ENCODE measurements around the gene UBE2J2. TPM values are rescaled to one million over a fixed set of nuclear protein-coding genes. Genes with fewer than 3 reads are reported as not detected.

The UBE2J2 gene
- total and polyA plus RNA-seq, 4 experiments from 2014 or later = 79.4 to 96.7 (median 87.8) TPM

DNA sequence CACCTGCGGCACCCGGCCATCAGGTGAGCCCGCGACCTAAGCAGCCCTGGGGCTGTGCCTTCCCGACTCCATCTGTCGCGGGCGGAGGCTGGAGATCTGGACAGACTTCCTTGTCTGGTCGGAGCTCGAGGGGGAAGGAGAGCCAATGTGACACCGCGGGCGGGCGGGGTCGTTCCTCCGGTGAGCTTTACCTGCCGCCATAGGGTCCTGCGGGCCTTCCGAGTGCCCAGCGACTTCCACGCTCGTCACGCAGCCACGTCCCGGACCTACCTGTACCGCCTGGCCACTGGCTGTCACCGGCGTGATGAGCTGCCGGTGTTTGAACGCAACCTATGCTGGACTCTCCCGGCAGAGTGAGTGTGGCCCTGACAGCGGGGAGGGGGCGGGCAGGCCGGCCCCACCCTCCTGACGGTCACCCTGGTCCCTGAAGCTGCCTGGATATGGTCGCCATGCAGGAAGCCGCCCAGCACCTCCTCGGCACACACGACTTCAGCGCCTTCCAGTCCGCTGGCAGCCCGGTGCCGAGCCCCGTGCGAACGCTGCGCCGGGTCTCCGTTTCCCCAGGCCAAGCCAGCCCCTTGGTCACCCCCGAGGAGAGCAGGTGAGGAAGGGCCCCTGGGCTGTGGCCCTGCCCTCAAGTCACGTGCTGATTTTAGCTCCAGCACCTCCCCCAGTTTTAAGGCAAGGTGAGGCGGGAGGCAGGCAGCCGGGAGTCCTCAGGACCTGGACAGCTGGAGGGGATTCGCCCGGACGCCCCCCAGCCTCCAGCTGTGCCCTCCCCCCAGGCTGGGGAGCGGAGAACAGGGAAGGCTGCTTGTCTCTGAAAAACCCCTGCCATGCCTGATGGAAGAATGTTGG lies 35.8 kb upstream of the UBE2J2 start:
- no peaks in the 10 kb centered on the region for H3K27me3 Mint-ChIP-seq
- peak overlapping the region; percentile 43 to 79 (median 73) for H3K4me3 Mint-ChIP-seq
- no peaks in the 10 kb centered on the region for H3K9me3 ChIP-seq (ENCODE audit: control insufficient read depth in 1 of 2, low read length in 2 of 2)
- no peaks in the 10 kb centered on the region for H3K27me3 ChIP-seq (ENCODE audit: insufficient read depth, low read length)
- peak overlapping the region; percentile 29 to 83 for H3K4me3 ChIP-seq (ENCODE audit: low read length in 2 of 2)
- H3K4me1 Mint-ChIP-seq = peaks cover 13 to 29% (median 20%) of the 10 kb centered on the region in 4 donors
- peak overlapping the region in 6 of 7 donors; percentile 35 to 83 (median 60) for H3K27ac Mint-ChIP-seq
- no peak for DNase-seq
- H3K36me3 Mint-ChIP-seq = peaks cover 0 to 15% of the 10 kb centered on the region in 2 donors
- H3K4me1 ChIP-seq (ENCODE audit: insufficient read depth, low read length) = peaks cover 35% of the 10 kb centered on the region
- ChIA-PET POLR2A (ENCODE audit: partially characterized antibody) (interaction anchor here (0.8 to 3.4 kb wide), 5 partner anchors 9 to 98 kb away, joined by 3 to 14 read pairs (median 3); partner anchors contain the start of genes AURKAIP1 and MRPL20), CTCF (ENCODE audit: partially characterized antibody) (interaction anchor here (1.6 kb wide), 1 partner anchor 14 kb away, joined by 3 read pairs; no protein-coding TSS in a partner anchor)
- intact Hi-C loops (cut with micrococcal nuclease) = no loop called here
- H3K27ac ChIP-seq (ENCODE audit: low read depth, low read length) = peak overlapping the region; percentile 77
- H3K36me3 ChIP-seq (ENCODE audit: insufficient read depth, low read length) = peaks cover 24% of the 10 kb centered on the region
- peaks cover 0 to 2% (median 0%) of the 10 kb centered on the region in 8 donors for H3K9me3 Mint-ChIP-seq

DNA sequence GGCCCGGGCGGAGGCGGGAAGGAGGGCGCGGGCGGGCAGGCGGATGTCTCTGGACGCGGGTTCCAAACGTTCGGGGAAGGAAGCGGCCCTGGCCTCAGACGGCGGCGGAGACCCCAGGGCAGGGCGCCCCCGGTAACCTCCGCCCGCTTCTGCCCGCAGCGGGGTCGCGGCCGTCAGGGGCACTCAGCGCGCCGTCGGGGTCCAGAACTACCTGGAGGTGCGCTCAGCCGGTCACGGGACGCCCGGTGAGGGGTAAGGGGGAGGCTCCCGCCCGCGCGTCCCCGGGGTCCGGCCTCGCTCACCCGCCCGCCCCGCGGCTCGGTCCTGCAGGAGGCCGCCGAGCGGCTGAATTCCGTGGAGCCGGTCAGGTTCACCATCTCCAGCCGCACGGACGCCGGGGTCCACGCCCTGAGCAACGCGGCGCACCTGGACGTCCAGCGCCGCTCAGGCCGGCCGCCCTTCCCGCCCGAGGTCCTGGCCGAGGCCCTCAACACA lies 35.1 kb upstream of the UBE2J2 start:
- Mint-ChIP-seq H3K27me3 (no peaks in the 10 kb centered on the region), H3K36me3 (peaks cover 0 to 14% of the 10 kb centered on the region in 2 donors), H3K4me3 (peak overlapping the region; percentile 79 to 91 (median 86)), H3K9me3 (peaks cover 0 to 2% (median 0%) of the 10 kb centered on the region in 8 donors), H3K4me1 (peaks cover 13 to 29% (median 20%) of the 10 kb centered on the region in 4 donors), H3K27ac (peak overlapping the region; percentile 87 to 96 (median 90))
- no peaks in the 10 kb centered on the region for H3K9me3 ChIP-seq (ENCODE audit: control insufficient read depth in 1 of 2, low read length in 2 of 2)
- ChIA-PET POLR2A (ENCODE audit: partially characterized antibody) (interaction anchor here (1.3 to 3.4 kb wide), 2 partner anchors 17 to 66 kb away, joined by 8 to 14 read pairs; partner anchors contain the start of gene AURKAIP1), CTCF (ENCODE audit: partially characterized antibody) (interaction anchor here (1.6 kb wide), 1 partner anchor 13 kb away, joined by 3 read pairs; no protein-coding TSS in a partner anchor)
- peak overlapping the region; percentile 77 for H3K27ac ChIP-seq (ENCODE audit: low read depth, low read length)
- peak overlapping the region; percentile 29 to 83 for H3K4me3 ChIP-seq (ENCODE audit: low read length in 2 of 2)
- H3K4me1 ChIP-seq (ENCODE audit: insufficient read depth, low read length) = peaks cover 36% of the 10 kb centered on the region
- H3K27me3 ChIP-seq (ENCODE audit: insufficient read depth, low read length) = no peaks in the 10 kb centered on the region
- intact Hi-C loops (cut with micrococcal nuclease) = loop anchor here (1.0 kb wide), 6 partner anchors 15 to 193 kb away; partner anchors contain the start of genes AURKAIP1, B3GALT6, C1orf159 and CPTP
- H3K36me3 ChIP-seq (ENCODE audit: insufficient read depth, low read length) = peaks cover 18% of the 10 kb centered on the region
- DNase-seq = no peak

DNA sequence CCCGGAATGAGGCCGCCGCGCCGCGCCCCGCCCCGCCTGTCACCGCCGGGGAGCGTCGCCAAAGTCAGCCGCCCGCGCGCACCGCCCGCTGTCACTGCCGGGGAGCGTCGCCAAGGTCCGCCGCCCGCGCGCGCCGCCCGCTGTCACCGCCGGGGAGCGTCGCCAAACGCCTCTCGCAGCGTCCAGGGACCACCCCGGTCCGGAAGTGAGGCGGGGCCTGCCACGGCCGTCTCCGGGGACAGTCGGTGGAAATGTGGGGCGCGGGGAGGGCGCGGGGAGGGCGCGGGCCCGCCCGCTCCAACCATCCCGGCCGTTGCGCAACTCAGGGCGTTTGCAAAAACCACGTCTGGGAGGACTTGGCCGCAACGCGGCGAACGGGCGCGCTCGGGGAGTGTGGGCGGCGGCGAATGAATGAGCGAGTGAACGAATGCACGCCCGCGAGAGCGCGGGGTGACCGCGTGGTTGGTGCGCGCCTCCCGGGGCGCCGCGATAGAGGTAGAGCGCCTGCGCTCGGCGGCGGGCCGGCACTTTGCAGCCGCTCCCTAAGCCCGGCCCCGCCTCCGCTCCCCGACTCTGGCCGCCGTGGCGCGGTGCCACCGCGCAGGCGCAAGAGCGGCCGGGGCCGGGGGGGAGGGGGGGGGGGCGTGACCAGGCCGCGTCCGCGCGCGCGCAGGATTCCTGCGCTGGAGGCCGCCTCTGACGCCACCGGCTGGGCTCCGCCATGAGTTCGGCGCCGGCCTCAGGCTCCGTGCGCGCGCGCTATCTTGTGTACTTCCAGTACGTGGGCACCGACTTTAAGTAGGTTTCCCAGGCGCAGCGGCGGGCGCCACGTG lies 34.5 kb upstream of the UBE2J2 start, which contains the start of the genes ACAP3 and PUSL1:
ACAP3 (minus strand) TSS at position 8 of the 833 bp plus-strand sequence. CDS start 115 bp downstream, outside the sequence.
PUSL1 (plus strand) TSS at position 675 of the 833 bp plus-strand sequence; CDS start at position 722, 47 bp downstream.
- CTCF ChIA-PET (ENCODE audit: partially characterized antibody) = no interaction called here

DNA sequence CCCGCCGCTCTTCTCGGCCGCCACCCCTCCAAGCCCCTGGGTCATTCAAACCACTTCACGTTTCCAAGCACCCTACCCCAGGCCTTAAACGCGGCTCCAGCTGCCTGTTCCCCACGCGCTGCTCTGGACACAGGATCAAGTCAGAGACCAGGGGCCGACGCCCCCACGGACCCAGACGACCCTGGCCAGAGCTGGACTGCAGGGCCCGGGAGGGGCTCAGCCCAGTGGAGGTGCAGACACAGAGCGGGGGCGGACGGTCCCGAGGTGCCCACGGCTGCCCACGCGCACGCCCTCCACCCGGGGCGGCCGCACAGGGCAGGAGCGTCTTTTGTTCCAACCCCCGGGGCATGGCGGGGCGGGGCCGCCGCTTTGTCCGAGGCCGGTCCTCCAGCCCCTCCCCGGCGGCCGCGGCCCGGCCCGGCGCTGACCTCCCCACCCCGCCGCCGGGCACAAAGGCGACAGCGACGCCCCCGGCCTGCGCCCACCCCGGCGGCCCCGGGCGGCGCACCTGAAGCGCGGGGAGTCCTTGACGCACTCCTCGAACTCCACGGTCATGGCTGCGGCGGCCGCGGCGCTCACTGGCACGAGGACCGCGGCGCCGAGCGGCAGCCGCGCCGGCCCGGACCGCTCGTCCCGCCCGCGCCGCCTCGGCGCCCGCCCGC lies 33.7 kb upstream of the UBE2J2 start:
- Mint-ChIP-seq H3K4me1 (peaks cover 13 to 29% (median 20%) of the 10 kb centered on the region in 4 donors), H3K9me3 (peaks cover 0 to 2% (median 0%) of the 10 kb centered on the region in 8 donors), H3K4me3 (peak overlapping the region; percentile 84 to 92 (median 89)), H3K36me3 (peaks cover 0 to 8% of the 10 kb centered on the region in 2 donors), H3K27me3 (no peaks in the 10 kb centered on the region), H3K27ac (peak overlapping the region; percentile 66 to 92 (median 90))
- Histone ChIP-seq H3K27ac (ENCODE audit: low read depth, low read length) (peak overlapping the region; percentile 54), H3K4me3 (ENCODE audit: low read length in 2 of 2) (peak overlapping the region; percentile 33 to 59), H3K4me1 (ENCODE audit: insufficient read depth, low read length) (peaks cover 36% of the 10 kb centered on the region), H3K27me3 (ENCODE audit: insufficient read depth, low read length) (no peaks in the 10 kb centered on the region), H3K36me3 (ENCODE audit: insufficient read depth, low read length) (peaks cover 7% of the 10 kb centered on the region), H3K9me3 (ENCODE audit: control insufficient read depth in 1 of 2, low read length in 2 of 2) (no peaks in the 10 kb centered on the region)
- intact Hi-C loops (cut with micrococcal nuclease) = loop anchor here (1.0 kb wide), 1 partner anchor 238 kb away; no protein-coding TSS in a partner anchor
- ChIA-PET CTCF (ENCODE audit: partially characterized antibody) (no interaction called here), POLR2A (ENCODE audit: partially characterized antibody) (interaction anchor here (1.0 kb wide), 1 partner anchor 68 kb away, joined by 4 read pairs; the partner anchor contains the start of gene AURKAIP1)
- DNase-seq = peak in 1 of 5 donors; percentile 28

More for the DNA sequence above, 34.5 kb upstream of the UBE2J2 start, which contains the start of the genes ACAP3 and PUSL1:
- Histone ChIP-seq H3K4me1 (ENCODE audit: insufficient read depth, low read length) (peaks cover 36% of the 10 kb centered on the region), H3K9me3 (ENCODE audit: control insufficient read depth in 1 of 2, low read length in 2 of 2) (no peaks in the 10 kb centered on the region), H3K4me3 (ENCODE audit: low read length in 2 of 2) (peak within 1 kb of the TSS; percentile 61 to 83), H3K36me3 (ENCODE audit: insufficient read depth, low read length) (peaks cover 12% of the 10 kb centered on the region), H3K27me3 (ENCODE audit: insufficient read depth, low read length) (no peaks in the 10 kb centered on the region), H3K27ac (ENCODE audit: low read depth, low read length) (peak within 1 kb of the TSS; percentile 77)
- Mint-ChIP-seq H3K9me3 (peaks cover 0 to 2% (median 0%) of the 10 kb centered on the region in 8 donors), H3K27ac (peak within 1 kb of the TSS; percentile 89 to 96 (median 91)), H3K36me3 (peaks cover 0 to 12% of the 10 kb centered on the region in 2 donors), H3K4me3 (peak within 1 kb of the TSS; percentile 86 to 92 (median 89)), H3K4me1 (peaks cover 13 to 29% (median 20%) of the 10 kb centered on the region in 4 donors), H3K27me3 (no peaks in the 10 kb centered on the region)
- intact Hi-C loops (cut with micrococcal nuclease) = loop anchor here (1.0 kb wide), 7 partner anchors 16 to 239 kb away; partner anchors contain the start of genes AURKAIP1, B3GALT6, C1orf159 and CPTP
- DNase-seq = peak; percentile 92 to 94 (median 92)
- POLR2A ChIA-PET (ENCODE audit: partially characterized antibody) = interaction anchor here (3.4 kb wide), 1 partner anchor 17 kb away, joined by 14 read pairs; no protein-coding TSS in a partner anchor

DNA sequence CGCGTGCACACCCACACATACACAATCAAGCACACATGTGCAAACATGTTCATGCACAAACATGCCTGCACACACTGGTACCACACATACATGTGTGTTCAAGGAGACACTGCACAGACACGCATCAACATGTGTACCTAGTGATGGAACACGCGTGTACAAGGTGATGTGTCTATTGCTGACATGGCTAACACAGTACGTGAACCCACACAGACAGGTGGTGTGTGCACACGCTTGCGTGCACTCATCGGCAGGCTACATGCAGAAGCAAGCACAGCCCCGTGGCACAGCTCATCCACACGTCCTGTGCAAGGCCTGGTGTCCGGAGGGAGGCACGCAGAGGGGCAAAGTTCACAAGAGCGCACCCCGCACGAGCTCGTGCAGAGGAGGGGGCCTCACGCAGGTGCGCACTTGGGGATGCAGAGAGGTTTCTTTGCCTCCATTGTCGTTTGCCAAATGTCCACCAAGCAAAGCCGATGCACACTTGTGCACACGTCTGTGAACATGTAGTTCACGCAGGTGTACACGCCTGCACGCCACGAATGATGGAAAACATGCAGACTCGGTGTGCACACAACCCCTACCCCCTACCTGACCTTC lies 33.1 kb upstream of the UBE2J2 start:
- Mint-ChIP-seq H3K36me3 (peaks cover 0 to 8% of the 10 kb centered on the region in 2 donors), H3K27me3 (no peaks in the 10 kb centered on the region), H3K27ac (peak overlapping the region; percentile 72 to 92 (median 90)), H3K4me1 (peaks cover 13 to 29% (median 20%) of the 10 kb centered on the region in 4 donors), H3K4me3 (peak overlapping the region; percentile 84 to 92 (median 89)), H3K9me3 (peaks cover 0 to 2% (median 0%) of the 10 kb centered on the region in 8 donors)
- ChIA-PET POLR2A (ENCODE audit: partially characterized antibody) (interaction anchor here (1.0 kb wide), 1 partner anchor 68 kb away, joined by 4 read pairs; the partner anchor contains the start of gene AURKAIP1), CTCF (ENCODE audit: partially characterized antibody) (no interaction called here)
- intact Hi-C loops (cut with micrococcal nuclease) = loop anchor here (1.0 kb wide), 1 partner anchor 237 kb away; no protein-coding TSS in a partner anchor
- Histone ChIP-seq H3K27ac (ENCODE audit: low read depth, low read length) (peak overlapping the region; percentile 54), H3K4me3 (ENCODE audit: low read length in 2 of 2) (peak overlapping the region; percentile 33 to 59), H3K9me3 (ENCODE audit: control insufficient read depth in 1 of 2, low read length in 2 of 2) (no peaks in the 10 kb centered on the region), H3K27me3 (ENCODE audit: insufficient read depth, low read length) (no peaks in the 10 kb centered on the region), H3K4me1 (ENCODE audit: insufficient read depth, low read length) (peaks cover 36% of the 10 kb centered on the region), H3K36me3 (ENCODE audit: insufficient read depth, low read length) (peaks cover 7% of the 10 kb centered on the region)
- no peak for DNase-seq

All from CD4-positive, alpha-beta memory T cell (primary cell).